HuH-7.5 (cell line): Measurements from ENCODE around the gene IL24.
"Not testable (repeated sequence)": the region's sequence is repeated elsewhere in the genome, so short reads cannot be mapped to it uniquely, and the experiment has no call there.

ENCODE experiments used
- DNase-seq: peaks from one replicate; pipeline ENCODE4 v3.0.0; 2011; ENCODE audit warnings: low spot score

Gene IL24

GRCh38 chr1:206904423-206905142 lies 7.3 kb downstream of the IL24 start:
- no peak for DNase-seq

- DNase-seq: no peak
Measured at GRCh38 chr1:206905295-206906164, 8.3 kb downstream of the IL24 start.

- DNase-seq: peak; percentile 73
Measured at GRCh38 chr1:206907304-206907991, 10.2 kb downstream of the IL24 start.

GRCh38 chr1:206908038-206908437 lies 10.8 kb downstream of the IL24 start:
- DNase-seq: no peak

GRCh38 chr1:206909161-206909882 lies 12.1 kb downstream of the IL24 start:
- peak; percentile 46 for DNase-seq

- DNase-seq: no peak
Measured at GRCh38 chr1:206909883-206910318, 12.7 kb downstream of the IL24 start.

GRCh38 chr1:206911064-206911663 lies 13.9 kb downstream of the IL24 start:
- DNase-seq: peak; percentile 65

GRCh38 chr1:206912445-206913095 lies 15.3 kb downstream of the IL24 start:
- peak; percentile 69 for DNase-seq

GRCh38 chr1:206913766-206914537 lies 16.7 kb downstream of the IL24 start:
- DNase-seq: no peak

- DNase-seq: no peak
Measured at GRCh38 chr1:206915030-206915735, 17.9 kb downstream of the IL24 start.

GRCh38 chr1:206916000-206916709 lies 18.9 kb downstream of the IL24 start:
- DNase-seq: no peak

- DNase-seq: no peak
Measured at GRCh38 chr1:206918076-206918475, 20.8 kb downstream of the IL24 start.

- no peak for DNase-seq
Measured at GRCh38 chr1:206921772-206922265, 24.6 kb downstream of the IL24 start, which contains the start of gene FCMR. FCMR (minus strand) TSS chr1:206921941; CDS start chr1:206921854, 87 bp downstream.

- DNase-seq: no peak
Measured at GRCh38 chr1:206922524-206922923, 25.3 kb downstream of the IL24 start.

- no peak for DNase-seq
Measured at GRCh38 chr1:206923009-206923960, 26.0 kb downstream of the IL24 start.

GRCh38 chr1:206923961-206924557 lies 26.8 kb downstream of the IL24 start:
- not testable (repeated sequence) for DNase-seq

GRCh38 chr1:206924592-206925105 lies 27.4 kb downstream of the IL24 start:
- DNase-seq: no peak
